NCI-H1436 (cell line): ENCODE data around the gene ZNHIT2.
A peak's percentile ranks its signal among the peaks of the same experiment; 100 is the strongest.
"Not testable (repeated sequence)": the region's sequence is repeated elsewhere in the genome, so short reads cannot be mapped to it uniquely, and the experiment has no call there.

Experiments
- DNase-seq: peaks from one replicate; lab custom pipeline; 2025; lab: John Stamatoyannopoulos, UW

The ZNHIT2 gene

DNA sequence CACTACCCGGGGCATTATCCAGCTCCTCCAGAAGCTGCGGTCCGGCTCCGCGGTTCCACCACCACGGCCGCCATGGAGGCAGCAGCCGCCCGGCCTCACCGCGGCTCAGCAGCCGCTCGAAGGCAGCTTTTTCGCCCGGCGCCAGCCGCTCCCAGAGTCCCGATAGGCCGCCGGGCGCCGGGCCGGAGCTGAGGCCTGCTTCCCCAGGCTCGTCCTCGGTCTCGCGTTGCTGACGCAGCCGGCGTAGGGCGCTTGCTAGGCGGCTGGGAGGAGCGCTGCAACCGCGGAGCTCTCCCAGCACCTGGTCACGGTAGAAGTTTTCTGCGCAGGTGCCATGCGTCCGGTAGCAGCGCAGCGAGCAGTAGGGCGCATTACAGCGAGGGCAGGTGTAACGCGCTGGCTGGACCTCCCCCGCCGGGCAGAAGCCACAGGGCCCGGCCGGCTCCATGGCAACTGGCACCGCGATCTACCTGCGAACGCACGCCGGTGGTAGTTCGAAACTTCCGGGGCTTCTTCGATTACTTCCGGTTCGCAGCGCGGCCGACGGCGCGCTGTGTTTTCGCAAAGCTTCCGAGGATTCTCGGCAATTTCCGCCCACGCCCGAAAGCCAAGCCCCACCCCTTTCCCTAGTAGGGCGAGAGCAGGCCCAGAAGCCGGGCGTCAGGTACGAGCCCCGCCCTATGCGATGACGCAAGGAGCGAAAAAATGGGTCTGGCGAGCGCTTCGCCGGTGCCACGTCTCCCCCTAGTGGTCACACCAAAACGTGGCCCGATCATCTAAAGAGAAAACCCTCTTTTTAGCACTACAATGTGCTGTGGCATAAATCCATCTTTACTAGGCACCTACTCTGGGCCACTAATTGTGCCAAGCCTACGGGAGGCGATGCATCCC is at the start of gene ZNHIT2:
ZNHIT2 (minus strand) TSS at position 496 of the 891 bp plus-strand sequence; CDS start at position 448, 48 bp downstream.
- peak; percentile 99 for DNase-seq

DNA sequence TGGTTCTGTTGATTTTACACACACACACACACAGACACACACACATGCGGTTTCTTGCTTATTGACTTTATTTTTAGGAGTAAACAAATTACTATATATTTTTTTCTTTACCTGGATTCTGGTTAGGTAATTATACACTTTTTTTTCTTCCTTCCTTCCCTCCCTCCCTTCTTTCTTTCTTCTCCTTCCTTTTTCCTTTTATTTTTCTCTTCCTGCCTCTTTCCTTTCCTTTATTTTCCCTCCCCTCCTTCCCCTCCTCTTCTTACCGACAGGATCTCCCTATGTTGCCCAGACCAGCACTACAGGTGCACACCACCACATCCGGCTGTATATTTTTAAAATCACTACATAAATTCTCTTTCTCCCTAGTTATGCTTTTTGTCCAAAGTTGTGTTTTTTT is 49.4 kb upstream of the ZNHIT2 start:
- no peak for DNase-seq

DNA sequence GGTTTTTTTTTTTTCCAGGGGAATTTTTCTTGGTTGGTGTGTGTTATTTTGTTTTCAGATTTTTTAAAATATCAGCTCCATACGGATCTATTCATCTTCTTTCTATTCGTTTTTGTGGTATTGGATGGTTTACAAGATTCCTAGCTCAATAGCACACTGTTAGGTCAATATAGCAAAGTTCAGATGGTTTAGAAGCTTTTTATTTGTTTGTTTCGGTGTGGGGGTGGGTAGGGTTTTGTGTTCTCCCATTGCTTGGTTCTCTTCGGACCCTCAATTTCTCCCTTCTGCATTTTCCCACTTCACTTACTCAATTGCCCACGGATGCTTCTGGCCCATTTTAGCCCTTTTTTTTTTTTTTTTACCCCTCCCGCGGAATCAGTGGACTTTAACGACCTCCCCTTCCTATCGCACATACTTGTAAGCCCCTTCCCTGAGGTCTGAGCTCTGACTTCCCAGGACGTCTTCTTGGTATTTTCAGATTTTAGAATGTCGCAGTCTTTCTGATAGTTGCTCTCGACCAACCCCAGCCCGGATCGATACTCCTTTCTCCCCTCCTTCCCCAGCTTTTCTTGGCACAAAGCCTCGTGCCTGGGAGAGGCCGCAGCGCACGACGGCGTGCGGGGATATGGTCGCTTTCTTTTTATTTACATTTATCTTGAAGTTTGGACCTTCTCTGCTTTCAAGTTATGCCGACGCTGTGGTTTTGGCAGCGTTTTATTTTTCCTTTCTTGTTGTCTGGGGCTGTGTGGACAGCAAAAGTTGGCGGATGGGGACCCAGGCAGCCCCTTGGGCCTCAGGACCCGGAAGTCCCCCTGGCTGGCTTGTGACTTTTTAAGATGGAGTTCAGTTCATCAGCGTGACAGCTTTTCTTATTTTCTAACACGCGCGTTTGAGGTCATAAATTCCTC is 48.2 kb upstream of the ZNHIT2 start:
- DNase-seq = no peak

DNA sequence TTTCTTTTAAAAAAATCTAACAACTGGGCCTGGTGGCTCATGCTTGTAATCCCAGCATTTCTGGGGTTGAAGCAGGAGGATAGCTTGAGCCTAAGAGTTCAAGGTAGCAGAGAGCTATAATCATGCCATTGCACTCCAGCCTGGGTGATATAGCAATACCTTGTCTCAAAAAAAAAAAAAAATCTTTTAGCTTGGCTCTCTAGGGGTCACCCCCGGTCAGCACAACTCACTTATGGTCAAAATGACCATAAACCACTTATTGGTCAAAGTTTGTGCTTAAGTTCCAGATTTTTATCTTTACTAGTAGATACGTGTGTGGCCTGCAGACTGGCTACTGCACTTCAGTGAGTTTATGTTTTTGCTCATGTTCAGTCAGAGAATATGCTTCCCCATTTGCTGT is 46.2 kb upstream of the ZNHIT2 start:
- no peak for DNase-seq

DNA sequence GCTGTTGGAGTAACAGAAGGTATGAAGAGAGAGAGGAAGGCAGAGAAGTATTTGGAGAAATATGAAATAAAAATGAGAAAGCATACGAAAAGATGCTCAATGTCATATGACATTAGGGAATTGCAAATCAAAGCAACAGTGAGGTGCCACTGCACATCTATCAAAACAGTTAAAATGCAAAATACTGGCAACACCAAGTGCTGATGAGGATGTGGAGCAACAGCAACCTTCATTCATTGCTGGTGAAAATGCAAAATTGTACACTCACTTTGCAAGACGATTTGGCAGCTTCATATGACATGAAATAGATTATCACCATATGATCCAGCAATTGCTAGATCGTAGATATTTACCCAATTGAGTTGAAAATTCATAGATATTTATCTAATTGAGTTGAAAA is 43.1 kb upstream of the ZNHIT2 start:
- no peak for DNase-seq

DNA sequence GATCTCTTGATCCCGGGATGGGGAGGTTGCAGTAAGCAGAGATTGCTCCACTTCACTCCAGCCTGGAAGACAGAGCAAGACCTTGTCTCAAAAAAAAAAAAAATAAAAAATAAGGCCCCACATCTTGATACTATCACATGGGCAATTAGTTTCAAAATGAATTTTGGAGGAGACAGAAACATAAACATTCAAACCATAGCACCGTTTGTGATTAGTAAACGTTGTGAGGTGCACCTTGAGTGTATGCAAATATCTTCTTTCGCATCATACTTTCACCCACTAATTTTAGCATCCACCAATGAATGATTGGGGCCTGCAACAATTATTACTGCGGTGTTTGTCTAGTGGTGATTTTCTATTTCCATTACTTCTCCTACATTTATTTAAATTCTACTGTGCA is 41.5 kb upstream of the ZNHIT2 start:
- DNase-seq = no peak

DNA sequence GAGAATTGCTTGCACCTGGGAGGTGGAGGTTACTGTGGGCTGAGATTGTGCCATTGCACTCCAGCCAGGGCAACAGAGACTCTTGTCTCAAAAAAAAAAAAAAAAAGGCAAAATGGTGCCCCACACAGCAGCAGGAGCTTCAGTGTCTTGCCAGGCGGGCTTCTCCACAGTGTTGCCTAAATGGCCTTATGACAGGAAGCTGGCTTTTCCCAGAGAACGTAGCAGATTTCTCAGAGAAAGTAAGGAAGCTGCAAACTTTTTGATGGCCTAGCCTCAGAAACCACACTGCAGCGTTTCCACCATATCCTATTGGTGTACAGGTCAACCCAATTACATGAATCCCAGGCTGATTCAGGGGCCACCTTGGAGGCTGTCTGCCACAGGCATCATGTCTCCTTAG is 39.8 kb upstream of the ZNHIT2 start:
- no peak for DNase-seq

DNA sequence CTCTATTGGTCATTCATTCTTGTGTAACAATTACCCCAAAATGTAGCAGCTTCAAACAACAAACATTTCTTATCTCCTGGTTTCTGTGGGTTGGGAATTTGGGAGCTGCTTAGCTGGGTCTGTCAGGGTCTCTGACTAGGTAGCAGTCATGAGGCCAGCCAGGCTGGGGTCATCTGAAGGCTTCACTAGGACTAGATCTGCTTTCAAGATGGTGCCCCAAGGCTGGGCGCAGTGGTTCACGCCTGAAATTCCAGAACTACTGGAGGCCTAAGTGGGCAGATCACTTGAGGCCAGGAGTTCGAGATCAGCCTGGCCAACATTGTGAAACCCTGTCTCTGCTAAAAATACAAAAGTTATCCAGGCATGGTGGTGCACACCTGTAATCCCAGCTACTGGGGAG is 39.4 kb upstream of the ZNHIT2 start:
- no peak for DNase-seq

DNA sequence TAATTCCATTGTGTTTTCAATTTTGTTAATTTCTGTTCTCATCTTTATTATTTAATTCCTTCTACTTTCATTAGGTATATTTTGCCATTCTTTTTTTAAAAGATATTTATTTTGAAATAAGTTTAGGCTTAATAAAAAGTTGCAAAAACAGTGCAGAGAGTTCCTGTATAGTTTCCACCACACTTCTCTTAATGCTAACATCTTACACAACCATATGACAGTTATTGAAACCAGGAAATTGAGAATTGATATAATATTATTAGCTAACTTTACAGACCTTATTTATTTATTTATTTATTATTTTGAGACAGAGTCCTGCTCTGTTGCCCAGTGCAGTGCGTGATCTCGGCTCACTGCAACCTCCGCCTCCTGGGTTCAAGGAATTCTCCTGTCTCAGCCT is 38.8 kb upstream of the ZNHIT2 start:
- DNase-seq = no peak

DNA sequence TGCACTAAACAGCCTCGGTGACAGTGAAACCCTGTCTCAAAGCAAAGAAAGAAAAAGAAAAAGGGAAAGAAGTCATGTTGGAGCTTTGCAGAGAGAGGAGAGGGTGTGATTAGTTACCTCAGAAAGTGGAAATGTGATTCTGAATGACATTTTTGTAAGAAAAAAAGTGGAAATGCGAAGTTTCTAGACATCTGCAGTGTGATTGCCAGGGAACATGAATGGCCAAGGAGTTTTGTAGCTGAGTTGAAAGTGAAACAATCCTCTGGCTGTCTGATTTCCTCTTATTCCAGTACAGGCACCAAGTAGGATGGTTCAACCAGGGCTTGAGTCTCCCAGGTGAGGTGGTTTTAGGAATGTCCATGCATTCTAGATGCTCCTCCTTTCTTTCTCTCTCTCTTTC is 34.6 kb upstream of the ZNHIT2 start:
- no peak for DNase-seq

DNA sequence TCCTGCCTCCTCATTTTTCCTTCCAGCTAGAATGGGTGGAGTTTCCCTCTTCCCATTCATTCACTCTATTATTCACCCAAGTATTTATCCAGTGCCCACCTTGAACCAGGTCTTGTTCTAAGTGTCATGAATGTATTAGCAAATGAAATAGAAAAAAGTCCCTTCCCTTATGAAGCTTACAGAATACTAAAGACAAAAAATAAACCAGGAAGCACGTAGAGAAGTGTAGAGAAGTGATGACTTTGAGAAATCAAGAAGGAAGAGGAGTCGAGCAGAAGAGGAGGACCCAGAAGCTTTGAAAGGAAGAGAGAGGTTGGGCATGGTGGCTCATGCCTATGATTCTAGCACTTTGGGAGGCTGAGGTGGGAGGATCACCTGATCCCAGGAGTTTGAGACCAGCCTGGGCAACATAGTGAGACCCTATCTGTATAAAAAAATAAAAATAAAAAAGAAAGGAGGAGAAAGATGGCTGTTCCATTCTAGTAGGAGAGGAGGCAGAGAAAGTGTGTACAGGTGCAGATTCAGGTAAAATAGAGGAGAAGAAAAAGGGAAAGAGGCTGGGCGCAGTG is 33.9 kb upstream of the ZNHIT2 start:
- DNase-seq = no peak

DNA sequence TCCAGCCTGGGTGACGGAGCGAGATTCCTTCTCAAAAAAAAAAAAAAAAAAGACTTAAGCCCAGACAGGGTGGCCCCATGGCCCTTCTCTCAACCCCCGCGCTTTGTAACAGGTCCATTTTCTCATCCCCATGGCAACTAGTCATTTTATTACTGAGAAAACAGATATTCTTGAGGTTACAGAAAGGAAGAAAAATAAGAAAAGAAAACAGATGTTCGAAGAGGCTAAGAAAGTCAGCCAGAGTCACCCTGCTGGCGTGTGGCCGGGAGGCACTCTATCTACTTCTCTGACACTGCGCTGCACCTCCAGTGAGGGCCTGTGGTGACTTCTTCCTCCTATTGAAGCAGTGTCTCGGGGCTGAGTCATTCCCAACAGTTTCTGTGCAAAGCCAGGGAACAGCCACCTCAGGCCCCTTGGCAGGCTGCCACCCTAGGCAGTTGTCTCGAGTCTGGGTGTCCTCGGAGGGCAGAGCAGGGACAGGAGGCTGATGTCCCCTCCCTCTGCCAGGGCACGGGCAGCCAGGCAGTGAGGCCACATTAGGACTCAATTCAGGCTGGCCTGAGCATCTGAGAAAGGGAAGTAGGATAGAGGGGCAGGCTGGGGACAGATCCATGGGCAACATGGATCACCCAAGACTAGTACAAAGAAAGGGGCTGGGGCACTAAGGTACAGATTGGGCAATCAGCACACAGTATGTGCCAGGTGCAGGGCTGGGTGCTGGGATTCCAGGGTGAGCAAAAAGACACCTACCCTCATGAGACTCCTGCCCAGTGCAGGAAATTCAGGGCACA is 33.2 kb upstream of the ZNHIT2 start:
- no peak for DNase-seq

DNA sequence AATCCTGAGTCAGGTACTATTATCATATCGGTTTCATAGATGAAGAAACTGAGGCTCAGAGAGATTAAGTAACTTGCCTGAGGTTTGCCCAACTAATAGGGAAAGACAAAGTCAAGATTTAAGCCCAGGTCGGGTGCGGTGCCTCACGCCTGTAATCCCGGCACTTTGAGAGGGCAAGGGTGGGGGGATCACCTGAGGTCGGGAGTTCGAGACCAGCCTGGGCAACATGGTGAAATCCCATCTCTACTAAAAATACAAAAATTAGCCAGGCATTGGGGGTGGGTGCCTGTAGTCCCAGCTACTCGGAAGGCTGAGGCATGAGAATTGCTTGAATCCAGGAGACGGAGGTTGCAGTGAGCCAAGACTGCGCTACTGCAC is 32.6 kb upstream of the ZNHIT2 start:
- DNase-seq = not testable (repeated sequence)

DNA sequence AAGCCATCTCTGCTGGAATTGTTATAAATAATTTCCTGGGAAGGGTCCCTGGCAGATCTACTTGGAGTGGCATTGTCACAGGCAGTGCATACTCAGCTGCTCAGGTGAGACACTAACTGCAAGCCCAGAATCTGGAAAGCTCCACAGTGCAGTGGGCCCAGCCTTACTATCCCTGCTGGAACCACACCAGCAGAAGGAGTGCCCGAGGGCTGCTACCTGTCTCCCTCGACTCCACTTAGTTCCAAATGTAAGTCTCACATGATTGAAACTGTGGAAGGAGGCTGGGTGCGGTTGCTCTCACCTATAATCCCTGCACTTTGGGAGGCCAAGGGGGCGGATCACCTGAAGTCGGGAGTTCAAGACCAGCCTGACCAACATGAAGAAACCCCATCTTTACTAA is 31.2 kb upstream of the ZNHIT2 start:
- DNase-seq = no peak

DNA sequence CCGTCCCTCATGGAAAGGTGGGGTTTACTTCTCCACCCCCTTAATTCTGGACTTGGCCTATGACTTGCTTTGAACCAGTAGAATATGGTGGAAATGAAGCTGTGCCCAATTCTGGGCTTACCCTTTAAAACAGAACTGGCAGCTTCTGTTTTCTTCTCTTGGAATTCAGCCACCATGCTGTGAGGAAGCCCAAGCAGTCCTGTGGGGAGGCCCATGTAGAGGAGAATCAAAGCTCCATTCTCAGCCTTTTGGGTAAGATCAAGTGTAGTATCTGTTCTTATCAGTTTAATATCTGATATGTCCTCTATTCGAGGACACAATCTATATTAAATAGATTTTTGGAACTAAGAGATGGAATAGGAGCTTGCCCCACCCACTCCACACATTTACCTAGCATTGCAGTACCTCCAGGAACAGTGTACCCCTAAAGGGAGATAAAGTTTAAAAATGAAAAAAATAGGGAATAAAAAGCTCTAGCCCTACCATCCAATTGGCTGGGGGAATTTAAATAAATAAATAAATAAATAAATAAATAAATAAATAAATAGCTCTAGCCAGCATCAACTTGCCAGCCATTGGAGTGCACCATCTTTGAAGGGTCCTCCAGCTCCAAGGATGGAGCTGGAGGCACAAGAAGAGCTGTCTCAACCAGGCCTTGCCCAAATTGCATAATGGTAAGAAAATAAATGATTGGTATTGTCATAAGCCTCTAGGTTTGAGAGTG is 30.0 kb upstream of the ZNHIT2 start:
- DNase-seq = no peak

DNA sequence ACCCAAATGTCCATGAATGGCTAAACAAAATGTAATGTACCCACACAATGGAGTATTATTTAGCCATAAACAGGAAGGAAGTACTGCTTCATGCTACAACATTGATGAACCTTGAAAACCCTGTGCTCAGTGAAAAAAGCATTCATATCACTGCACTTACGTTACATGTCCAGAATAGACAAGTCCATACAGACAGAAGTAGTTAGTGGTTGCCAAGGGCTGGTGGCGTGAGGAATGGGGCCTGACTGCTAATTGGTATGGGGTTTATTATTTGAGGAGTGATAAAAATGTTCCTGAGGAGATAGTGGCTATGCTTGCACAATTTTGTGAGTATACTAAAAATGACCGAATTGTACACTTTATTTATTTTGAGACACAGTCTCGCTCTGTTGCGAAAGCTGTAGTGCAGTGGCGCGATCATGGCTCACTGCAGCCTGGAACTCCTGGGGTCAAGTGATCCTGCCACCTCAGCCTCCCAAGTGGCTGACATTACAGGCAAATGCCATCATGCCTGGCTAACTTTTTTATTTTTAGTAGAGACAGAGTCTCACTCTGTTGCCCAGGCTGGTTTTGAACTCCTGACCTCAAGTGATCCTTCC is 24.5 kb upstream of the ZNHIT2 start:
- DNase-seq = no peak

DNA sequence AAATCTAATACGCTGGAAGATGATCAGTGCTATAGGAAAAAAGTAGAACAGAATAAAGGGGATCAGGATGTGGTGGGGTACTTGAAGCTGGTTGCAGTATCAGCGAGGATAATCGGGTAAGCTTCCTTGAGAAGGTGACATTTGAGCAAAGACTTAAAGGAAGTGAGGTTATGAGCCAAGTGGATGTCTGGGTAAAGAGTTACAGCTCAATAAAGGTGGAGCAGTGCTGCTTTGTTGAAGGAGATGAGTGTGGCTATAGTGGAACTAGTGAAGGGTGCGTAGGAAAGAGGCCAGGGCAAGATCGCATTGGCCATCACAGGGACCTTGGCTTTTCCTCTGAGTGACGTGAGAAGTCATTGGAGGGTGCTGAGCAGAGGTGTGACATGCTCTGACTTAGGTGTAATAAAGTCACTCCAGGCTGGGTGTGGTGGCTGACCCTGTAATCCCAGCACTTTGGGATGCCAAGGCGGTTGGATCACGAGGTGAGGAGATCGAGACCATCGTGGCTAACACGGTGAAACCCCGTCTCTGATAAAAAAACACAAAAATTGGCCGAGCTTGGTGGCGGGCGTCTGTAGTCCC is 19.1 kb upstream of the ZNHIT2 start:
- DNase-seq = no peak

DNA sequence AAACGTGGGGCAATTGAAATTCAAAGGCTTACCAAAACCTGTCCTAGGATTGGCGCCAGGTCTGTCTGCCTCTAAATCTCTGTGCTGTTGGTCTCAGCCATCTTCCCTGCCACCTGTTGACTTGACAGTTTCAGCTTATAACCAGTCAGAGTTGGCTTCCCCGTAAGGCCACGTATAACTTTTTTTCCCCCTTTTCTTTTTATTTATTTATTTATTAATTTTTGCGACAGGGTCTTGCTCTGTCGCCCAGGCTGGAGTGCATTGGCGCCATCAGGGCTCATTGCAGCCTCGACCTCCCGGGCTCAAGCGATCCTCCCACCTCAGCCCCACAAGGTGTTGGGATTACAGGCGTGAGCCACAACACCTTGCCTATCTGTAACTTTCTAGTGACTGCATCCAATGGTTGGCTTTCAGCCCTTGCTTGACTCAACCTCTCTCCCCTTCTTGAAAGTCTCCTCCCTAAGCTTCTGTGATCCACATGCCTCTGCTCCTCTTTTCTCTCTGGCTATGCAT is 18.2 kb upstream of the ZNHIT2 start:
- no peak for DNase-seq

DNA sequence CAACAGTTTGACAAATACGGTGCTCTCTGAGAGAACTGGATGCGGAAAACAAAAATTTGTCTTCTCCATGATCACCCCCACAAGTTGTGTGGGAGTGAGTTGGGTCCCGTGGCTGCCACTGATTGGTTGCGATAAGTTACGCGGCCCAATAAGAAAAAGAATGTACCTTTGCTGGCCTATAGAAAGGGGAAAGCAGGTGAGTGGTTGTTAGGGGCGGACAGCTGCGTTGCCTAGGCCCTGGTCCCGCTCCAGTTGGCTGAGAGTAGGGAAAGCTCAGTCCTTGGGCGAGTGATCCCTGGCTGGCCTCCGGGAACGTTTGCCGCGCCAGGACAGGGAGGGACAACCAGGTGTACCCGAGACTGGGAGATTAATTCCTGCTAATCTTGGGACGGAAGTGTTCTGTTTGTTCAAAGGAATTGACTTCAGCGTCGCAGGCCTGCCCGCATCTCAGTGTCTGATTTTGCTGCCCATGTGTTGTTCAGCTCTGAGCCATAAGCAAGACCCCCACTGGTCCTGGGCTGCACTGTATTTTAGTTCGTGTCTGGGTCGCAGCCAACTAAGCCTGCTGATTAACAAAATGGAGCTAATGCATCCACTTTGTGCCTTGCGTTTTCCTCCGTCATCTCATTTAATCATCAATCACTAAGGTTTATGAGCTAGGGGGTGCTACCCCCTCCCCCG is 17.6 kb upstream of the ZNHIT2 start:
- DNase-seq = peak; percentile 91
